Measurements from ENCODE around the gene KCNMA1.

KCNMA1 gene

DNA sequence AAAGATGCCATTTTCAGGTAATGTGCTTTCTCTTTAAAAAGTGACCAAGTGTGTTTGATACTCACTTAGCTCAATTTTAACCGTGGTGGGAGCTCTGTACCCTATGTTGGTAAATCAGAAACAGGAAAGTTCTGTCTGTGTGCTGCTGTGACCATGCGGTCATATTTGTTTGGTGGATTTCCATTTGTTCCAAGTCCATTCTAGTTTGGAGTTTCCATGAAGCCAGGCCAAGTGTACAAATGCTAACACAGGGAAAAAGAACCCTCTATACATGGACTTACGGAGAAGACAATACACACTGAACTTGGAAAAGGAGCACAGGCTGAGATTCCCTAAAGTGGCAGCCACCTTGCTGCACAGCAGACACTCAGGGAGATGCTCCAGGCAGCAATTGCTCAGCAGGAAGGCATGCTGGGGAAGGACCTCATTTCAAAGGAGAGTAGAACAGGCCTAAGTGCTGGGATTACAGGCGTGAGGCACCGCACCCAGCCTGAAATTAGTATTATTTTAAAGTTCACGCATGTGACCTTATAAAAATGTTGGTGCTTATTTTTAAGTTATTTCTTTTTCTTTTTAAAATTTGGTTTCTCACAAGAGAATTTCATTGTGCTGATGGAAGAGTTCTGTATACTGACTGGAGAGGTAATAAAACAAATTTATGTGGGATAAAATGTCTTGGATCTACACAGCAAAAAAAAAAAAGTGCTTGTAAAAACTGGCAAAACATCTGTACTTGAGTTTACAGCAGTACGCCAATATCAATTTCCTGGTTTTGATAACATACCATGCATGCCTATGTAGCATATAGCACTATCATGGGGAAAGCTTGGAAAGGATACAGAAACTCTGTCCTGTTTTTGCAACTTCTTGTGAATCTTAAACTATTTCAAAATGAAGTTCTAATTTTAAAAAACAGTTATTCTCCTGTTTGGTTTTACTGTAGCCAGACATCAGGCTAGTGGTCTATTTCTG, 436.2 kb downstream of the KCNMA1 start:
- Histone ChIP-seq H3K9ac (ENCODE audit: low read length) (no peak overlapping the region), H3K4me3 (ENCODE audit: low read length) (no peak overlapping the region), H3K36me3 (ENCODE audit: control insufficient read depth, insufficient read depth, low read length) (no peaks in the 10 kb centered on the region), H3K4me1 (ENCODE audit: control insufficient read depth, insufficient read depth, low read length) (peaks cover 34% of the 10 kb centered on the region), H3K27ac (ENCODE audit: low read depth, low read length) (peak overlapping the region; percentile 87), H3K27me3 (ENCODE audit: control insufficient read depth, insufficient read depth, low read length) (no peaks in the 10 kb centered on the region)

DNA sequence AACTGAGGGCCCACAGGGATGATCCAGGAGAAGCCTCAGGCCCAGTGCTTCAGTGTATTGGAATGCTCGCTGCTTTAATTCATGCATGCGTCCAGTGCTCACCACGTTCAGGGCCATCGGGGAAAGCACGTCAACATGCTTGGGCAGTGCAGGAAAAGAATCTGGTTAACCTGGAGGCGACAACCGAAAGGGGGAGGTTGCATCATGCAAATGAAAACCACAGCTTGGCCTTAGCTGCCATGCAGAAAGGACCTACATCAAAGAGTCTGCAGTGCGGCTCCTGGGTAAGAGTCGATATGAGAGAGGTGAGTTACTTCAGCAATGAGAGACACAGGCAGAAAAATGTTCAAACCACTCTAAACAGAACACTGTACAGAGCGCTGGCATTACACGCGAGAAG, 440.1 kb downstream of the KCNMA1 start:
- Histone ChIP-seq H3K4me1 (ENCODE audit: control insufficient read depth, insufficient read depth, low read length) (peaks cover 53% of the 10 kb centered on the region), H3K9ac (ENCODE audit: low read length) (no peak overlapping the region), H3K36me3 (ENCODE audit: control insufficient read depth, insufficient read depth, low read length) (no peaks in the 10 kb centered on the region), H3K27ac (ENCODE audit: low read depth, low read length) (peak overlapping the region; percentile 91), H3K4me3 (ENCODE audit: low read length) (no peak overlapping the region), H3K27me3 (ENCODE audit: control insufficient read depth, insufficient read depth, low read length) (no peaks in the 10 kb centered on the region)

DNA sequence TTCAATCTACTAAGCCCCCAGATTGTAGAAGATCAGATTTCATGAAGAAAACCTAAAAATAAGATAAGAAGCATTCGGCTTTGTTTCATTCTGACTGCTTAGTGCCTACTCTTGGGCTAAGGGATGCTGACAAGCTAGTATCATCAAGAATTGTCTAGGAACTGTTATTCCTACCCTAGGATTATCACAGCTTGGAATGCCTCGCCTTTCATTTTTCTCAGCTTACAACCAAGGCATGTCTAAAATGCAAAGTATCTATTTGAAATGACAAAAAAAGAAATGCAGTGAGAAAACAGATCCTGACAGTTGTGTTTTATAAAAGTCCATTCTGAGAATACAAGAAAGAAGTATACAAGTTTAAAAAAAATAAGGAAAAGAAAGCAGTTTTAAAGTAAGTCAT, 441.0 kb downstream of the KCNMA1 start:
- Histone ChIP-seq H3K4me1 (ENCODE audit: control insufficient read depth, insufficient read depth, low read length) (peaks cover 53% of the 10 kb centered on the region), H3K27me3 (ENCODE audit: control insufficient read depth, insufficient read depth, low read length) (no peaks in the 10 kb centered on the region), H3K4me3 (ENCODE audit: low read length) (no peak overlapping the region), H3K36me3 (ENCODE audit: control insufficient read depth, insufficient read depth, low read length) (no peaks in the 10 kb centered on the region), H3K9ac (ENCODE audit: low read length) (no peak overlapping the region), H3K27ac (ENCODE audit: low read depth, low read length) (peak overlapping the region; percentile 91)

DNA sequence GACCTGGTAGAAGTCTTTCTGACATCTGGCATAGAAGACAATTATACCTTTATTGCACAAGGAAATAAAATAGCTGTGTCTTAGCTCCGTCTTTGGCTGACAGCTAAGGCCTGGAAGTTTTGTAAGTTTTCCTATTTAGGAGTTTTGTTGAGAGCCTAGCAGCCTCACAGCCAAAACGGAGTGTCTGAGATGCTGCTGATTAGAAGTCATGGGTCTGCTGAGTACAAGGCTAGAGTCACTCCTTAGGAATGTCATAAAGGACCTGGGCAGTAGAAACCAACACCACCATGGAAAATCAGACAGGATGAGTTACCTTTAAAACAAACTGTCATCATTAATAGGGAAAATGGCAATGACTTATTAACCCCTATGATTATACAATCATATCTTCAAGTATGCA, 442.5 kb downstream of the KCNMA1 start:
- peak overlapping the region; percentile 91 for H3K27ac ChIP-seq (ENCODE audit: low read depth, low read length)

DNA sequence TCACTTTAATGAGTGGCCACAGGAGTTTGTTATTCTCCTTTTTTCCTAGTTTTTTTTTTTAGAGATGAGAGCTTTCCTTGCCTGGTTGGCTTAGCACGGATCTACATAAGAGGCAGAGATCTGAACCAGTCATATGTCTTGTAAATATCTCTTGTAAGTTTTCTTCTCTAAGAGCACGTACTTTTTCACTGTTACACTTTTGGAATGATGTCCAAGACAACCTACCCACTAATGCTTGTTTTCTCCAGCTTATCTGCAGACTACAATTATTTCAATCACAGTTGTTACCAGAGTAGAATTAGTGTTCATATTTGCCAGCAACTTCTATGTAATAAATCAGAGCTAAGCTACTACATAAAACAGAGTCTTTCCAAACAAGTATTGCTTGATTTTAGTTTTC, 444.6 kb downstream of the KCNMA1 start:
- Histone ChIP-seq H3K4me1 (ENCODE audit: control insufficient read depth, insufficient read depth, low read length) (peaks cover 42% of the 10 kb centered on the region), H3K36me3 (ENCODE audit: control insufficient read depth, insufficient read depth, low read length) (no peaks in the 10 kb centered on the region), H3K9ac (ENCODE audit: low read length) (no peak overlapping the region), H3K4me3 (ENCODE audit: low read length) (no peak overlapping the region), H3K27me3 (ENCODE audit: control insufficient read depth, insufficient read depth, low read length) (no peaks in the 10 kb centered on the region), H3K27ac (ENCODE audit: low read depth, low read length) (peak overlapping the region; percentile 91)

More for the DNA sequence above, 442.5 kb downstream of the KCNMA1 start:
- H3K4me1 ChIP-seq (ENCODE audit: control insufficient read depth, insufficient read depth, low read length) = peaks cover 45% of the 10 kb centered on the region
- H3K27me3 ChIP-seq (ENCODE audit: control insufficient read depth, insufficient read depth, low read length) = no peaks in the 10 kb centered on the region
- no peaks in the 10 kb centered on the region for H3K36me3 ChIP-seq (ENCODE audit: control insufficient read depth, insufficient read depth, low read length)
- H3K9ac ChIP-seq (ENCODE audit: low read length) = no peak overlapping the region
- no peak overlapping the region for H3K4me3 ChIP-seq (ENCODE audit: low read length)

DNA sequence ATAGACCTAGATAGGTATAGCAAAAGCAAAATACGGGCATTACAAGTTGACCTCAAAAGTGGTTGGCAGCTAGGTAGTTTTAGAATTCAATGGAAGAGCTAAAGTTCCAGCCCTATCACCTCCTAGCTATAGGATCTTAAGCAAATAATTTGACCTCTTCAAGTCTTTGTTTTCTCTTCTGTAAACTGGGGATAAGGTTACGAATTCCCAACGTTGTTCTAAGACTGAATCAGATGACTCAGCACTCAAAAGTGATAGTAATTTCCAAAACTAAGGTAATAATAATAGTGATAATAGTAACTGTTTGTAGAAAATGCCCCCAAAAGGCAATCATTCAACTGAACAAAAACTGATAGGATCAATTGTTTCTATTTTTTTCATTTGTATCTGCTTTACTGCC, 445.2 kb downstream of the KCNMA1 start:
- Histone ChIP-seq H3K27ac (ENCODE audit: low read depth, low read length) (peak overlapping the region; percentile 91), H3K9ac (ENCODE audit: low read length) (no peak overlapping the region), H3K27me3 (ENCODE audit: control insufficient read depth, insufficient read depth, low read length) (no peaks in the 10 kb centered on the region), H3K4me3 (ENCODE audit: low read length) (no peak overlapping the region), H3K36me3 (ENCODE audit: control insufficient read depth, insufficient read depth, low read length) (no peaks in the 10 kb centered on the region), H3K4me1 (ENCODE audit: control insufficient read depth, insufficient read depth, low read length) (peaks cover 44% of the 10 kb centered on the region)

DNA sequence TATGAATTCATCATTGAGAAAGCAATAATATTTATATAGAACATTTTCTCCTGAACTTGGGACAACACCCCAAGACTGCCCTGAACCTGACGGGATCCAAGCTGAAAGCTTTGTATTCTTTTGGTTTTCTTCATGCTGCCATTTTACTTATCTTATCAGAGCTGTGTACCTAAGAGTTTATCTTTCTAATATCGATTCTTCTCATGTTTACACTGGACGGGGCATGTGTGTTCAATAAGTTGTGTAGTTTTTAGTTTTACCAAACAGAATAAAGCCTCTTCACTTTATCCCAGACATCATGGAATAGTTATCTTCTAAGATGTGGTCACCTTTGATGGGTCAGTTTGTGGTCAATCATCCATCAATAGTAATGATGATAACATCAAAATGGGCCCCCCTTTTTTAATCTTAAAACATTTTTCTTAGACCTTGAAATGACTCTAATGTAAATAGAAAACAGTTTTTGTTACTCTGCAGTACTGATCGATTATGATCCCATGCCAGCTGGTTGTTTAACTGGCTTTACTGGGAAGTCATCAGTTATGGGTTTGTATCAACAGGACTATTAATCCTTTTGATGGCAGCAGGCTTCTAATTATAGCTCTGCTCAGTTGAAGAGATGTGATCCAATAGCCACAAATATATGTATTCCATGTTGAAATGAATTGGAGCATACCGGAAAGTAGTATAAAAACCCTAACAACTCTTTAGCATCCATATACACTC, 446.1 kb downstream of the KCNMA1 start:
- no peaks in the 10 kb centered on the region for H3K27me3 ChIP-seq (ENCODE audit: control insufficient read depth, insufficient read depth, low read length)
- H3K27ac ChIP-seq (ENCODE audit: low read depth, low read length) = peak overlapping the region; percentile 91
- H3K4me1 ChIP-seq (ENCODE audit: control insufficient read depth, insufficient read depth, low read length) = peaks cover 47% of the 10 kb centered on the region
- no peak overlapping the region for H3K4me3 ChIP-seq (ENCODE audit: low read length)
- H3K36me3 ChIP-seq (ENCODE audit: control insufficient read depth, insufficient read depth, low read length) = no peaks in the 10 kb centered on the region
- H3K9ac ChIP-seq (ENCODE audit: low read length) = no peak overlapping the region

DNA sequence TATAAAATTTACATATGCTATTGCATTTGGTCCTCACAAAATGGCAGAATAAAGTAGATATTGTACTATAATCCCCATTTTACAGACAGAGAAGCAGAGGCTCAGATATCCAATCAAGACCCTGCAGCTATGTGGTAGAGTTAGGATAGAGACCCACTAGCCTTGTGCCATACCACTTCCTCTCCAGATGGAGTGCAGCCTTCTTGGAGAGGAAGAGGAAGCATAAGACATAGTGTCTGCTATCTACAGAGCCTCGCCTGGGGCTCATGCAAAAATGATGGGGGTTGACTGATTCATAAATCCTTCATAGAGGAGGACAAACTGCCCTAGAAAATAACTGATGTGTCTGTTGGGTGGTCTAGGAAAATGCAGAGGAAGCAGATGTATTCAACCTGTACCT, 447.3 kb downstream of the KCNMA1 start:
- H3K9ac ChIP-seq (ENCODE audit: low read length) = no peak overlapping the region
- H3K4me1 ChIP-seq (ENCODE audit: control insufficient read depth, insufficient read depth, low read length) = peaks cover 46% of the 10 kb centered on the region
- H3K27ac ChIP-seq (ENCODE audit: low read depth, low read length) = peak overlapping the region; percentile 7
- H3K36me3 ChIP-seq (ENCODE audit: control insufficient read depth, insufficient read depth, low read length) = no peaks in the 10 kb centered on the region
- no peak overlapping the region for H3K4me3 ChIP-seq (ENCODE audit: low read length)
- no peaks in the 10 kb centered on the region for H3K27me3 ChIP-seq (ENCODE audit: control insufficient read depth, insufficient read depth, low read length)

DNA sequence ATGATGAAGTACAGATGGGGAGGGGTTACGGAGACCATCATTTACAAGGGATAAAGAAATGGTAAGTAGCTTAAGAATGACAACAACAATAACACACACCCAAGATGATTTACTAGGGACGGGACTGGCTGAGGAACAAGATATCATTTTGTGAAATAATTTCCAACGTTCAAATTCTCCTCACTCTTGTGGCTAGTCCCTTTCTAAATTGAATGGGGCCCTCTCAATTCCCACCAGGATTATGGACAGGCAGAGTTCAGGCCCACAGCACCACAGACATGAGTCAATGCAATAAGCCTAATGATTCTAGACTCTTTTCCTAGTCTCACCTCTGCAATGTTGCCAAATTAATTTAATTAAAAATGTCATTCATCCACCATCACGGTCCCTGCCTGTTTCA, 448.1 kb downstream of the KCNMA1 start:
- Histone ChIP-seq H3K27ac (ENCODE audit: low read depth, low read length) (peak overlapping the region; percentile 60), H3K27me3 (ENCODE audit: control insufficient read depth, insufficient read depth, low read length) (no peaks in the 10 kb centered on the region), H3K9ac (ENCODE audit: low read length) (no peak overlapping the region), H3K4me1 (ENCODE audit: control insufficient read depth, insufficient read depth, low read length) (peaks cover 41% of the 10 kb centered on the region), H3K36me3 (ENCODE audit: control insufficient read depth, insufficient read depth, low read length) (no peaks in the 10 kb centered on the region), H3K4me3 (ENCODE audit: low read length) (no peak overlapping the region)

DNA sequence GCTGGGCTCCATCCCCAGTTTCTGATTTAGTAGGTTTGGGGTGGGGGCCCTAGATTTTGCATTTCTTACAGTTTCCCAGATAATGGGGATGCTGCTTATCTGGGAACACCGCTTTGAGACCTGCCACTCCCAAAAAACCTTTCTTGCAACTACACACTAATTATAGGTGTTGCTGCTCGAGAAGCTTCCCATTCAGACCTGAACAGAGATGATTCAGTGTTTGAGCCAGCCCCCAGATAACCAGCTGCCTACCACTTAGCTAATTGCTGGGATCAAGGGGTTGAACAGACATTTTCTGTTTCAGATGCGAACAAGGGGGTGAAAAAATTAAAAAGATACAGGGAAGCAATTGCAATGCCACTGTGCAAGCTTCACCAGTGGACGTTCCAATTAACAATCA, 448.5 kb downstream of the KCNMA1 start:
- H3K4me1 ChIP-seq (ENCODE audit: control insufficient read depth, insufficient read depth, low read length) = peaks cover 37% of the 10 kb centered on the region
- no peaks in the 10 kb centered on the region for H3K36me3 ChIP-seq (ENCODE audit: control insufficient read depth, insufficient read depth, low read length)
- no peak overlapping the region for H3K9ac ChIP-seq (ENCODE audit: low read length)
- no peaks in the 10 kb centered on the region for H3K27me3 ChIP-seq (ENCODE audit: control insufficient read depth, insufficient read depth, low read length)
- H3K27ac ChIP-seq (ENCODE audit: low read depth, low read length) = peak overlapping the region; percentile 60
- H3K4me3 ChIP-seq (ENCODE audit: low read length) = no peak overlapping the region

DNA sequence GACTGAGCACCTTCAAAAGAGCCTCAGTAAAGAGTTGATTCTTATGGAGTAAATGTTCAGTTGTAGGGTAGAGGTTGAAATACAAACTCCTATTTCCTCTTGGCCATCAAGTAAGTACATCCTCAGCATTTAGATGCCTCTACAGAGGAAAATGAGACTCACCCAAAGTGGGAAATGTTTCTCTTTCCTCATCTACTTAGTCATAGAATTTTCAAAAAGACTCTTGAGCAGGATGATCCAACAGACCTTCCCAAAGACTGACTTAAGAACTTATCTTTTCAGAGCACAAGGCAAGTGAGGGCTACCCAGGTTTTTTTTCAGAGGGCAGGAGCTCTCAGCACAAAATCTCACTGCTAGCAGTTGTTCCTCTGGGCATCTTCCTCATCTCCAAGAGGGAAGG, 449.1 kb downstream of the KCNMA1 start:
- no peaks in the 10 kb centered on the region for H3K27me3 ChIP-seq (ENCODE audit: control insufficient read depth, insufficient read depth, low read length)
- no peak overlapping the region for H3K4me3 ChIP-seq (ENCODE audit: low read length)
- no peak overlapping the region for H3K9ac ChIP-seq (ENCODE audit: low read length)
- peaks cover 32% of the 10 kb centered on the region for H3K4me1 ChIP-seq (ENCODE audit: control insufficient read depth, insufficient read depth, low read length)
- peak overlapping the region; percentile 60 for H3K27ac ChIP-seq (ENCODE audit: low read depth, low read length)
- no peaks in the 10 kb centered on the region for H3K36me3 ChIP-seq (ENCODE audit: control insufficient read depth, insufficient read depth, low read length)

DNA sequence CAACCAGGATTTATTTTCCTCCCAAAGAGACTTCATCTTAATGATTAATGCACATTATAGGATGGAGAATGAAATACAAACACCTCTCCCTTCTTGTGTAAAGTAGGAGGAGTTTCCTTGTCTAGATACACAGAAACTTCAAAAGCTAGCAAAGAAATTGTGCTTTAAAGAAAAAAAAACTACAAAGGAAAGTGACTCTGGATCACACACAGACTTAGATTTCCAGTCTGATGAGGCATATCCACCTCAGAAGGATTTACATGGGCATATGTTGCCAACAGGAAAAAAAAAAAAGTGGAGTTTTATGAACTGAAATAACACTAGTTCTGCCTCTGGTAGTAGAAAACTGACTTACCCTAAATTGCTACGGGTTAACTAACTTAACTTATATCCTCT, 449.6 kb downstream of the KCNMA1 start:
- no peak overlapping the region for H3K9ac ChIP-seq (ENCODE audit: low read length)
- peaks cover 30% of the 10 kb centered on the region for H3K4me1 ChIP-seq (ENCODE audit: control insufficient read depth, insufficient read depth, low read length)
- H3K4me3 ChIP-seq (ENCODE audit: low read length) = no peak overlapping the region
- H3K36me3 ChIP-seq (ENCODE audit: control insufficient read depth, insufficient read depth, low read length) = no peaks in the 10 kb centered on the region
- H3K27ac ChIP-seq (ENCODE audit: low read depth, low read length) = peak overlapping the region; percentile 53
- no peaks in the 10 kb centered on the region for H3K27me3 ChIP-seq (ENCODE audit: control insufficient read depth, insufficient read depth, low read length)

All from rectal smooth muscle tissue (tissue), 1 donor.